Neural cell (in vitro differentiated cells): ENCODE measurements around the gene CLCA4. TPM values are rescaled to one million over a fixed set of nuclear protein-coding genes. Genes with fewer than 3 reads are reported as not detected.

Experiments
- H2AFZ ChIP-seq: fragments of 200-600, 300-800 bp; sonication (generic), shearing (Covaris generic); 2 replicates; pipeline ENCODE4 v1.6.0; 2014; ENCODE audit warnings: low read depth, mild to moderate bottlenecking, antibody characterized with exemption, low read length, moderate library complexity
- H3F3A ChIP-seq: fragments of 200-600 bp; shearing (Covaris generic); 2 replicates; pipeline ENCODE4 v1.6.1; 2016; ENCODE audit warnings: mild to moderate bottlenecking, moderate library complexity, mixed read lengths, antibody characterized with exemption, low read length; ENCODE audit not compliant: insufficient read depth, poor library complexity, severe bottlenecking
- H3K27ac ChIP-seq: fragments of 200-600, 300-800 bp; sonication (generic), shearing (Covaris generic); 2 replicates; pipeline ENCODE4 v1.5.1; 2014; ENCODE audit warnings: mild to moderate bottlenecking, low read length, moderate library complexity
- H3K27me3 ChIP-seq: fragments of 300-800, 200-600 bp; sonication (generic), shearing (Covaris generic); 2 replicates; pipeline ENCODE4 v1.6.0; 2014; ENCODE audit warnings: mild to moderate bottlenecking, low read depth, low read length, moderate library complexity; ENCODE audit not compliant: insufficient read depth
- H3K36me3 ChIP-seq: fragments of 300-800, 200-600 bp; sonication (generic), shearing (Covaris generic); 2 replicates; pipeline ENCODE4 v1.5.1; 2014; ENCODE audit warnings: mild to moderate bottlenecking, antibody characterized with exemption, low read length, moderate library complexity; ENCODE audit not compliant: insufficient read depth
- H3K4me2 ChIP-seq: fragments of 300-800, 200-600 bp; sonication (generic), shearing (Covaris generic); 2 replicates; pipeline ENCODE4 v1.6.0; 2014; ENCODE audit warnings: mild to moderate bottlenecking, low read length
- H3K4me3 ChIP-seq: fragments of 300-800, 200-600 bp; sonication (generic), shearing (Covaris generic); 2 replicates; pipeline ENCODE4 v1.5.1; 2014; ENCODE audit warnings: mild to moderate bottlenecking, low read length, moderate library complexity
- H3K79me2 ChIP-seq: fragments of 200-600 bp; shearing (Covaris generic); replicated peaks from 2 replicates; pipeline ENCODE4 v1.6.0; 2014; ENCODE audit warnings: mild to moderate bottlenecking, low read length, moderate library complexity; ENCODE audit not compliant: insufficient read depth
- H3K9ac ChIP-seq: fragments of 300-800, 200-600 bp; sonication (generic), shearing (Covaris generic); 2 replicates; pipeline ENCODE4 v1.6.1; 2016; ENCODE audit warnings: mild to moderate bottlenecking, low read length, mixed read lengths
- H3K9me2 ChIP-seq: fragments of 200-600 bp; shearing (Covaris generic); 2 replicates; pipeline ENCODE4 v1.6.1; 2016; ENCODE audit warnings: mild to moderate bottlenecking, low read length, mixed read lengths; ENCODE audit not compliant: insufficient read depth
- H3K9me3 ChIP-seq: fragments of 200-600, 300-800 bp; sonication (generic), shearing (Covaris generic); 2 replicates; pipeline ENCODE4 v1.6.1; 2016; ENCODE audit warnings: mild to moderate bottlenecking, mixed run types, low read length, moderate library complexity, mixed read lengths
- H4K20me1 ChIP-seq: fragments of 200-600 bp; shearing (Covaris generic); 2 replicates; pipeline ENCODE4 v1.6.1; 2016; ENCODE audit warnings: mild to moderate bottlenecking, mixed run types; ENCODE audit not compliant: insufficient read depth
- CTCF ChIP-seq: fragments of 450-650 bp; IDR thresholded peaks from 2 replicates; pipeline ENCODE4 v1.5.1; 2014; ENCODE audit warnings: antibody characterized with exemption, mild to moderate bottlenecking, moderate library complexity; ENCODE audit not compliant: poor library complexity, severe bottlenecking
- EP300 ChIP-seq: fragments of 450-650 bp; conservative IDR thresholded peaks from 2 replicates; pipeline ENCODE4 v1.6.1; 2014; ENCODE audit warnings: antibody characterized with exemption, mild to moderate bottlenecking, moderate library complexity; ENCODE audit not compliant: poor library complexity, severe bottlenecking
- EZH2 ChIP-seq: fragments of 200-600, 300-800 bp; shearing (Covaris generic), sonication (generic); IDR thresholded peaks from 2 replicates; pipeline ENCODE4 v1.6.1; 2014; ENCODE audit warnings: antibody characterized with exemption, low read length, borderline replicate concordance, mild to moderate bottlenecking; ENCODE audit not compliant: insufficient read depth, poor library complexity, severe bottlenecking
- MXI1 ChIP-seq: fragments of 450-650 bp; conservative IDR thresholded peaks from 2 replicates; pipeline ENCODE4 v1.6.1; 2014; ENCODE audit warnings: antibody characterized with exemption, mild to moderate bottlenecking; ENCODE audit not compliant: poor library complexity, severe bottlenecking
- POLR2AphosphoS5 ChIP-seq: IDR thresholded peaks from 2 replicates; pipeline ENCODE4 v1.6.1; 2012
- RAD21 ChIP-seq: fragments of 450-650 bp; conservative IDR thresholded peaks from 2 replicates; pipeline ENCODE4 v1.6.1; 2014; ENCODE audit warnings: antibody characterized with exemption, mild to moderate bottlenecking, moderate library complexity
- REST ChIP-seq: IDR thresholded peaks from 2 replicates; pipeline ENCODE4 v1.6.1; 2012; ENCODE audit warnings: borderline replicate concordance
- SMC3 ChIP-seq: fragments of 450-650 bp; conservative IDR thresholded peaks from 2 replicates; pipeline ENCODE4 v1.6.1; 2014; ENCODE audit warnings: antibody characterized with exemption, mild to moderate bottlenecking, moderate library complexity; ENCODE audit not compliant: poor library complexity
- TAF1 ChIP-seq: IDR thresholded peaks from 2 replicates; pipeline ENCODE4 v1.6.1; 2012; ENCODE audit warnings: low read depth
- polyA plus RNA-seq: library from polyadenylated mRNA; depleted of rRNA; stranded (reverse); fragments of >200 nt; gene quantifications from 2 replicates; pipeline ENCODE4 v1.2.3, GENCODE V29; 2014

The CLCA4 gene
- polyA plus RNA-seq, 1 donor from 2014 or later: not detected

GRCh38 chr1:86502721-86503405 lies 44.0 kb upstream of the CLCA4 start:
- H3K79me2 ChIP-seq: no peaks in the 10 kb centered on the region
- no peaks in the 10 kb centered on the region for H3K9me3 ChIP-seq
- no peaks in the 10 kb centered on the region for H3K36me3 ChIP-seq
- no peak overlapping the region for H3K9ac ChIP-seq
- no peak overlapping the region for H3K27ac ChIP-seq
- H3K9me2 ChIP-seq: no peaks in the 10 kb centered on the region
- TF ChIP-seq POLR2AphosphoS5 (no peak), REST (no peak), EP300 (no peak), MXI1 (no peak), CTCF (no peak), TAF1 (no peak)
- H3K4me2 ChIP-seq: no peak overlapping the region
- no peaks in the 10 kb centered on the region for H4K20me1 ChIP-seq
- H3K27me3 ChIP-seq: no peaks in the 10 kb centered on the region
- no peaks in the 10 kb centered on the region for H3F3A ChIP-seq
- H2AFZ ChIP-seq: no peak overlapping the region
- no peak overlapping the region for H3K4me3 ChIP-seq

- no peaks in the 10 kb centered on the region for H3F3A ChIP-seq
- H3K9me3 ChIP-seq: no peaks in the 10 kb centered on the region
- H3K9ac ChIP-seq: no peak overlapping the region
- H2AFZ ChIP-seq: no peak overlapping the region
- H4K20me1 ChIP-seq: no peaks in the 10 kb centered on the region
- H3K9me2 ChIP-seq: no peaks in the 10 kb centered on the region
- H3K36me3 ChIP-seq: no peaks in the 10 kb centered on the region
- TF ChIP-seq TAF1: no peak
- no peak for TF ChIP-seq CTCF
- no peak for TF ChIP-seq REST
- no peak for TF ChIP-seq SMC3
- no peak for TF ChIP-seq POLR2AphosphoS5
- no peak for TF ChIP-seq MXI1
- TF ChIP-seq EZH2: no peak
- TF ChIP-seq EP300: no peak
- no peak for TF ChIP-seq RAD21
- no peaks in the 10 kb centered on the region for H3K79me2 ChIP-seq
- H3K4me2 ChIP-seq: no peak overlapping the region
- H3K4me3 ChIP-seq: no peak overlapping the region
- H3K27ac ChIP-seq: no peak overlapping the region
- H3K27me3 ChIP-seq: no peaks in the 10 kb centered on the region
Measured at GRCh38 chr1:86503406-86504136, 43.3 kb upstream of the CLCA4 start.
